ENCODE data around the gene MISP3. TPM values are rescaled to one million over a fixed set of nuclear protein-coding genes. Genes with fewer than 3 reads are reported as not detected.

MISP3 gene
- 1.8 to 5.3 TPM (median 4.0 TPM) in 5 replicates for total RNA-seq (2022; extraction: Qiagen RNA extraction)

DNA sequence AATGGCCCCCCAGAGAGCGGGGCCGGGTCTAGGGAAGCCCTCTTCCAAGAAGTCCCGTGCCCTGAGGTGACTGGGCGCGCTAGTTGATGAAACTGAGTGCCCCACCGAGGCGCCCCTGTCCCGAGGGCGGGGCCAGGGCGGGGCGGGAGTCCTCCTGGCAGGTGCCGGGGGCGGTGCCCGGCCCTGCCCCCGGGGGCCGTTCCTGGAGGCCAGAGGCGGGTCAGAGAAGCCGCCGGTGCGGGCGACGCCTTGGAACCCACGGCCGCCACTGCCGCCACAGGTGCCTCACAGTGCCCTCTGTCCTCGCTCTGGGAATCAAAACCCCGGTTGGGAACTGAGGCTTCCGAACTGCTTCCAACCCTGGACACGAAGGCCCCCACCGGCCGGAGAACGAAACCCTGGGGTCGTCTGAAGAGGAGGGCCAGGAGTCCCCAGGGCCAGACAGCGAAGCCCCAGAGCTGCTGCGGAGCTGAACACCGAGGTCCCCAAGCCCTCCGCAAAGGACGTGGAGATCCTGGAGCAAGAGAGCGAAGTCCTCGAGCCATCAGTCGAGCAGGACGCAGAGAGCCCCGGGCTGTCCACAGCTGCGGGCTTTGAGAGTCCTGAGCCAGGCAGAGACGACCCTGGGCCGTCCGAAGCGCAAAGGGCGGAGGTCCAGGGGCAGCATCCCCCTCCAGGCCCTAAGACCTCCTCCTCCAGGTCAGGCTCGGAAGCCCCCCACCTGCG, at the start of gene MISP3:
Gene MISP3 (plus strand): TSS at position 252 of the 726 bp plus-strand sequence. CDS start 524 bp downstream, outside the sequence.

DNA sequence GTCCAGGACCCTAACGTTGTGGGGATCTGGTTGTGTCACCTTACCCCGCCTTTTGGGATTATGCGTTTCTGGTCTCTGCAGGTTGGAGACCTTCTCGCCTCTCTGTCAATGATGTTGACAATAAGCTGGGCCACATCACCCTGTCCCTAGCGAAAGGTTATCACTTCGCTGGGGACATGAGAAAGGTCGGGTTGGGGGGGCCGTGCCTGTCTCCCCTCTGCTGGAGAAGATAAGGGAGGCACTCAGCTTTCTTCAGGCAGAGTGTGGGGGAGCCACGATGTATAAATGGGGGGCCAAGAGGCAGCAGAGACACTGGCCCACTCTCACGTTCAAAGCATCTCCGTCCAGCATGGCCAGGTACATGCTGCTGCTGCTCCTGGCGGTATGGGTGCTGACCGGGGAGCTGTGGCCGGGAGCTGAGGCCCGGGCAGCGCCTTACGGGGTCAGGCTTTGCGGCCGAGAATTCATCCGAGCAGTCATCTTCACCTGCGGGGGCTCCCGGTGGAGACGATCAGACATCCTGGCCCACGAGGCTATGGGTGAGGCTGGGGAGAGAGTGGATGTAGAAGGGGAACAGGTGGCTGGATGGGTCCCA, 44.6 kb upstream of the MISP3 start, which contains the start of gene RLN3:
Gene RLN3 (plus strand): TSS at position 293 of the 595 bp plus-strand sequence. CDS start 57 bp downstream, at position 350.

DNA sequence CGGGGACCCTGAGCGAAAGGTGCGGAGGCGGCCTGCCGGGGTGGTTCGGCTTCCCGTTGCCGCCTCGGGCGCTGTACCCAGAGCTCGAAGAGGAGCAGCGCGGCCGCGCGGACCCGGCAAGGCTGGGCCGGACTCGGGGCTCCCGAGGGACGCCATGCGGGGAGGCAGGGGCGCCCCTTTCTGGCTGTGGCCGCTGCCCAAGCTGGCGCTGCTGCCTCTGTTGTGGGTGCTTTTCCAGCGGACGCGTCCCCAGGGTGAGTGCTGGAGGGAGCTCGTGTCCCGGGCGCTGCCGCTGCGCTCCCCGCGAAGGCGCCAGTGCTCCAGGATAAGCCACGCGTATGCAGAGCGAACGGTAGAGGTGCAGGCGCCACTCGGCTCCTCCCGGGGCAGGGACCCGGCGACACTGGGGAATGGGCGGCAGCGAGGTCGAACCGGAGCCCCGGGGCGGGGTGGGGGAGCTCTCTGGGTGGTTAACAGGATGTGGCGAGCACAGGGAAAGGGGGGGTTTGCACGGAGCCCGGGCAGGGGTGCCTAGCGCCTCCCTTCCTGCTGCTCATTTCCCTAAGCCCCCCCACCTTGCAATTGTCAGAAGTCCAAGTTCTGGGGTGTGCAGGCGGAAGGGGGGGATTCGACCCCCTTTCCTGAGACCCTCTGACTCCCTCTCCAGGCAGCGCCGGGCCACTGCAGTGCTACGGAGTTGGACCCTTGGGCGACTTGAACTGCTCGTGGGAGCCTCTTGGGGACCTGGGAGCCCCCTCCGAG, 40.7 kb upstream of the MISP3 start, which contains the start of gene IL27RA:
Gene IL27RA (plus strand): TSS at position 44 of the 762 bp plus-strand sequence. CDS start 111 bp downstream, at position 155.

DNA sequence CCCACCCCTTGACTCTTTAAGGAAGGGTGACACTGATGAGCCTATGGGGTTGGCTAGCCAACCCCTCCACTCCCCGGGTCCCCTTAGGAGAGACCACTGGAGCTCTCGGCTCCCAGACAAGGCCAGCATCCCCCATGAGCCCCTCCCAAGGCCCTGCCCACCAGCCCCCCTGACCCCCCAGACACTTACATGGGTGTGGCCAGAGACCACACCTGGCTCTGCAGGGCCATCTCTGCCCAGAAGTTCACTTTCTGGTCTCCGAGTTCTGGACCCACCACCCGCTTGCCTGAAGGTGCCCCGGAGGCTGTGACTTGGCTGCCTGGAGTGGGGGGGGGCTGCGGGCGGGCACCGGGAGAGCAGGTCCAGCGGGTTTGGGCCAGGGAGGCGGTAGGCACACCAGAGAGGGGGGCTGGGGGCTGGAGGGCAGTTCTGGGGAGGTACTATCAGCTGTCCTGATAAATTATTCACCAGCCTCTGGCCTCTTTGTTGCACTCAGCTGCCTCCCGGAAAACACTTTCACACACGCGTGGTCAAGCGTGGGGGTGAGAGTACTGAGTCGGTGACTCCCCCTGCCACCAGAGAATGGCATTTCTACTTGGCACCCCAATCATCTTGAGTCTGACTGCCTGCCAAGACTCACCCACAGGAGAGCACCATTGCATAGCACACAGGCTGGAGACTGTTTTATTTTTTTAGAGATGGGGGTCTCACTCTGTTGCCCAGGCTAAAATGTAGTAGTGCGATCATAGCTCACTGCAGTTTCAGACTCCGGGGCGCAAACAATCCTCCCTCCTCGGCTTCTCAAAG, 10.6 kb upstream of the MISP3 start, which contains the start of gene PALM3:
Gene PALM3 (minus strand): TSS at position 326 of the 807 bp plus-strand sequence. CDS start 96 bp downstream, at position 230.

DNA sequence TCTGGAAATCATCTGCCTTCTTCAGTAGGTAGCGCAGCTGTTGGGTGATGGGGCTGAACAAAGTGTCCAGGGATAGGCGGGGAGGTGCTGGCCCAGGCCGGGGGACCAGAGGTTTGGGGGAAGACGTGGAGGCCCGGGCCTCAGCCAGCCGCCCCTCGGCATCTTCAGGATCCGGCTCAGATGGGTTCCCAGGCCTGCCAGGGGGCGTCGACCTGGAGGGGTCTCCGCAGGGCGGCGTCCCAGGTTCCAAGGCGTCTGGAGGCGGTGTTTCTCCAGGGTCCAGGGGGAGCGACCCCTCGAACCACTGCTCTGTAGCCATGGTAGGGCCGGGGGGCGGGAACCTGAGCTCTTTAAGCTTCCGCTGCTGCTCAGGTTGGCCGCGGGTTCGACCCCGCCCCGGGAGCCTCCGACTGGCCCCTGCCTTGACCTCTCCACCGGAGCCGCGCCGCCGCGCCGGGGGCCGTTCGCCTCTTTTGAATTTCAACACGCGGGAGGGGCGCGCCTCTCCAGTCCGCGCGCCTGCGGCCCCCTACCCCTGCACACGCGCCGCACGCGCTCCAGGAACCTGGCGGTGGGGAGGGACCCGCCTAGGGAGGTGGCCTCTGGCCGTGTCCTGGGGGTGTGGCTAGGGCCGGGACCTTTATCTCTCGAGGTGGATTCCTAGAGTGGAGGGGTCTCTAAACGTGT, 12.9 kb downstream of the MISP3 start, which contains the start of gene C19orf67:
Gene C19orf67 (minus strand): TSS at position 475 of the 687 bp plus-strand sequence. CDS start 156 bp downstream, at position 319.

DNA sequence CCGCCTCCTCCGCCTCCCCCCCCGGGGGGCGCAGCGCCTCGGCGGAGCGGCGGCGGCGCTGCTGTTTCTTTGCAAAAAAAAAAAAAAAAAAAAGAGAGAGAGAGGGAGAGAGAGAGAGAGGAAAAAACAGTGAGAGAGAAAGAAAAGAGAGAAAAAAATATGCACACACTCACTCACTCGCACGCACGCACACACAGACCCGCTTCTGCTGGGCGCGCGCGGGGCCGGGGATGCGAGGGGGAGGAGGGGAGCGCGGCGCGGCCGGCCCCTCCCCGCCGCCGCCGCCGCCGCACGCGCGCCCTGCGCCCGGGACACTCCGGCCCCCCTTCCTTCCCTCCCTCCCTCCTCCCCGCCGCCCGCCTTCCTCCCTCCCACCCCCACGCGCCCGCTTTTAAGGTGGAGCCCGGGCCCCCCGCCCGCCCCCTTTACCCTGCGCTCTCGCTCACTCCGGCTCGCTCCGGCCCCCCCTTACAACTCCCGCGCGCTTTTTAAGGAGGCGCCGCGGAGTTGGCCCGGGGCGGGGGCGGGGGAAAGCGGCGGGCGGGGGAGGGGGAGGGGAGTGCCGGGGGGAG, 18.0 kb downstream of the MISP3 start, which contains the start of gene SAMD1:
Gene SAMD1 (minus strand): TSS at position 243 of the 572 bp plus-strand sequence.

DNA sequence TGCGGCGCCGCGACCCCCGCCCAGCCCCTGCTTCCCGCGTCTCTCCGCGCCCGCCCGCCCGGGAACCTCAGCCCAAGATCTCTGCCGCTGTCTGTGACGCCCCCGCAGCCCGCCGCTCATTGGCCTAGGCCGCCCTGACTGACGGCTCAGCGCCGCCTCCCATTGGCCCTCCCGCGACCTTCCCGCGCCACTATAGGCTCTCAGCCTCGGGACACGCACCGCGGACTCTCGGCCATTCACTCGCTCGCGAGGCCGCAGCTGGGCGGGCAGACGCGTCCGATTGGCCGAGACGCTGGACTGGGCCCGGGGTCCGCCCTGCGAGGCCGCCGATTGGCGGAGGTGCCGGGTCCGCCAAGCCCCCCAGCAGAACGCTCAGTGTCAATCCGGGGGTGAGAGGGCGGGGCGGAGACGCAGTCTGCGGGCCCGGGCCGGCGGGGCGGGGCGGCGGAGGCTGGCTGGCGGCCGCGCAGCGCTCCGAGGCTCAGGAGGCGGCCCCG, 45.1 kb downstream of the MISP3 start, which contains the start of gene PRKACA:
Gene PRKACA (minus strand): TSS at position 95 of the 497 bp plus-strand sequence. CDS start 215 bp downstream, outside the sequence.

Other genes starting within 250 kb of the MISP3 start
- 1.4 to 4.1 TPM (median 3.2 TPM) in 5 replicates for gene NANOS3, start 195.7 kb upstream of the MISP3 start, total RNA-seq (2022; extraction: Qiagen RNA extraction)
- gene BRME1, start 166.7 kb upstream of the MISP3 start, total RNA-seq (2022; extraction: Qiagen RNA extraction) = 0.36 to 1.3 TPM (median 0.60 TPM) in 5 replicates
- 8.6 to 11.6 TPM (median 10.3 TPM) in 5 replicates for gene CC2D1A, start 166.6 kb upstream of the MISP3 start, total RNA-seq (2022; extraction: Qiagen RNA extraction)
- gene PODNL1, start 134.4 kb upstream of the MISP3 start, total RNA-seq (2022; extraction: Qiagen RNA extraction) = 0.88 to 1.8 TPM (median 1.1 TPM) in 5 replicates
- gene DCAF15, start 120.3 kb upstream of the MISP3 start, total RNA-seq (2022; extraction: Qiagen RNA extraction) = 13.2 to 23.3 TPM (median 22.1 TPM) in 5 replicates
- 3.7 to 6.3 TPM (median 5.7 TPM) in 5 replicates for gene RFX1, start 66.5 kb upstream of the MISP3 start, total RNA-seq (2022; extraction: Qiagen RNA extraction)
- not detected in 5 replicates for gene RLN3, start 44.6 kb upstream of the MISP3 start, total RNA-seq (2022; extraction: Qiagen RNA extraction)
- gene IL27RA, start 41.0 kb upstream of the MISP3 start, total RNA-seq (2022; extraction: Qiagen RNA extraction) = 8.5 to 11.7 TPM (median 10.9 TPM) in 5 replicates
- 1.6 to 2.6 TPM (median 2.2 TPM) in 5 replicates for gene PALM3, start 10.7 kb upstream of the MISP3 start, total RNA-seq (2022; extraction: Qiagen RNA extraction)
- gene C19orf67, start 13.0 kb downstream of the MISP3 start, total RNA-seq (2022; extraction: Qiagen RNA extraction) = not detected in 5 replicates
- 38.1 to 46.8 TPM (median 44.2 TPM) in 5 replicates for gene SAMD1, start 18.0 kb downstream of the MISP3 start, total RNA-seq (2022; extraction: Qiagen RNA extraction)
- gene PRKACA, start 45.0 kb downstream of the MISP3 start, total RNA-seq (2022; extraction: Qiagen RNA extraction) = 30.6 to 37.8 TPM (median 34.4 TPM) in 5 replicates
- 32.5 to 34.1 TPM (median 32.8 TPM) in 5 replicates for gene ASF1B, start 63.8 kb downstream of the MISP3 start, total RNA-seq (2022; extraction: Qiagen RNA extraction)
- gene ADGRL1, start 133.4 kb downstream of the MISP3 start, total RNA-seq (2022; extraction: Qiagen RNA extraction) = 2.1 to 3.7 TPM (median 3.4 TPM) in 5 replicates